Esophagus squamous epithelium (tissue), 5 donors: Measurements from ENCODE around the gene MISP3. TPM values are rescaled to one million over a fixed set of nuclear protein-coding genes. Genes with fewer than 3 reads are reported as not detected.

Experiments
- DNase-seq: peaks from one replicate; lab custom pipeline; 2025; lab: John Stamatoyannopoulos, UW
- H3K27ac ChIP-seq, 4 donors: fragments of 200-600 bp; sonication (generic); one replicate each; pipeline ENCODE4 v1.5.1; 2016 to 2019; ENCODE audit warnings: mild to moderate bottlenecking in 1 of 4
- H3K27me3 ChIP-seq, 4 donors: fragments of 200-600 bp; sonication (generic); 1 replicate in 3 of 4; 2 replicates in 1 of 4; pipeline versions ENCODE4 v1.5.1 to v1.6.0; 2017 to 2021; ENCODE audit warnings: antibody characterized with exemption in 1 of 4
- H3K36me3 ChIP-seq, 3 donors: fragments of 200-600 bp; sonication (generic); one replicate each; pipeline ENCODE4 v1.5.1; 2016 to 2019
- H3K4me1 ChIP-seq, 3 donors: fragments of 200-600 bp; sonication (generic); one replicate each; pipeline ENCODE4 v1.5.1; 2017 to 2019
- H3K4me3 ChIP-seq, 4 donors: fragments of 200-600 bp; sonication (generic); 1 replicate in 3 of 4; 2 replicates in 1 of 4; pipeline ENCODE4 v1.5.1; 2016 to 2019; ENCODE audit warnings: mild to moderate bottlenecking in 2 of 4, moderate library complexity in 1 of 4
- H3K9me3 ChIP-seq, 3 donors: fragments of 200-600 bp; sonication (generic); one replicate each; pipeline ENCODE4 v1.5.1; 2016 to 2019
- CTCF ChIP-seq, 6 experiments: fragments of 450-650 bp in 4 of 6; fragments of 200-600 bp in 2 of 6; sonication (generic) in 2 of 6; IDR thresholded peaks; one replicate each; pipeline ENCODE4 v1.5.1; 2016 to 2019; ENCODE audit warnings: antibody characterized with exemption in 6 of 6, mild to moderate bottlenecking in 4 of 6, moderate library complexity in 4 of 6
- POLR2A ChIP-seq, 4 donors: fragments of 450-650 bp; IDR thresholded peaks; one replicate each; pipeline ENCODE4 v1.6.1; 2017; ENCODE audit warnings: antibody characterized with exemption in 4 of 4, mild to moderate bottlenecking in 4 of 4, moderate library complexity in 3 of 4
- WGBS, 2 donors: methylation state at CpG; one replicate each; pipeline ENCODE4 v1.1.5; 2018; 5-methylcytosine and 5-hydroxymethylcytosine counted together
- intact Hi-C: fragments of 100-400 bp; cut with DNase I; formaldehyde crosslinking; loops from one replicate; pipeline ENCODE4 v1.15.0; 2022
- total RNA-seq, 4 donors: library from RNA; depleted of rRNA; stranded (reverse); fragments of >200 nt; gene quantifications; one replicate each; pipeline ENCODE4 v1.1.0, GENCODE V29; 2016
- donor health status: DM: yes; HTN: yes; CAD: no.

MISP3 gene
- total RNA-seq, 4 donors from 2014 or later = 2.0 to 8.9 (median 4.0) TPM

DNA sequence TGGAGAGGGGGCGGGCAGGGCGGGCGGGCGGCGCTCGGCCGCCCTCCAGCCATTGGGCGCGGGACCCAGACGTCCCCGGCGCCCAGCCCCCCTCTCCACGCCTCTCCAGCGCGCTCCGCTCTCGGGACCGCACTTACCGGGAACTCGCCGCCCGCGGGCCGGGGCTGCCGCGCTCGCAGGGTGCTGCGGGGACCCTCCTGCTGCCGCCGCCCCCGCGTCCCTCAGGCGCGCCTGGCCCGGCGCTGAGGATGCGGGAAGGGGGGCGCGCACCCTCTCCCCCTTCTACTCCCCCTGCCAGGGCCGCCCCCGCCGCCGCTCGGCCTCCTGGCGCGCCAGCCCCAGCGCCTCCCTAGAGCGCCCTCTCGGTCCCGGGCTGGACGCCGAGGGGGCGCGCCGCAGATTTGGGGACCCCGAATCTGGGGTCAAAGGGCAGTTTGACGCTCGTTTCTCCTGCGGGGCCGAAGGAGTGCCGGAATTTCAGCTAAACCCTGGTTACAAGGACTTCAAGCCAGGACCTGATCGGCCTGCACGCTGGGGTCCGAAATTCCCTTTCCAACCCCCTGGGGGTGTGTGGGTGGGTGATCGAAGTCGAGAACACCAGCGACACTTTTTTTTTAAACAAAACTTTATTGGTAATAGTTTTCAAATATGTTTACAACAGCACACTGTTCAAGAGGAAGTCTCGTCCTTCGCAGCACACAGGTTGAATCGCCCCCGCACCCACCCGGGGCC, 18.7 kb downstream of the MISP3 start:
- intact Hi-C loops = no loop called here
- DNase-seq = no peak
- H3K4me1 ChIP-seq = peaks cover 10 to 24% (median 11%) of the 10 kb centered on the region in 3 donors
- TF ChIP-seq POLR2A (IDR thresholded peaks at IDR 0.05) (peak in 2 of 4 donors; percentile 81 to 88), CTCF (IDR thresholded peaks at IDR 0.05) (peak in 1 of 6 experiments; percentile 19)
- peak overlapping the region; percentile 64 to 98 (median 84) for H3K4me3 ChIP-seq
- peaks cover under 1 to 28% (median 5%) of the 10 kb centered on the region in 3 donors for H3K36me3 ChIP-seq
- peak overlapping the region; percentile 88 to 98 (median 92) for H3K27ac ChIP-seq
- 0 to 2% methylated on average over 12 of the region's 72 CpGs for WGBS, 2 donors
- H3K27me3 ChIP-seq = no peaks in the 10 kb centered on the region
- H3K9me3 ChIP-seq = peaks cover 0 to 12% (median 5%) of the 10 kb centered on the region in 3 donors

DNA sequence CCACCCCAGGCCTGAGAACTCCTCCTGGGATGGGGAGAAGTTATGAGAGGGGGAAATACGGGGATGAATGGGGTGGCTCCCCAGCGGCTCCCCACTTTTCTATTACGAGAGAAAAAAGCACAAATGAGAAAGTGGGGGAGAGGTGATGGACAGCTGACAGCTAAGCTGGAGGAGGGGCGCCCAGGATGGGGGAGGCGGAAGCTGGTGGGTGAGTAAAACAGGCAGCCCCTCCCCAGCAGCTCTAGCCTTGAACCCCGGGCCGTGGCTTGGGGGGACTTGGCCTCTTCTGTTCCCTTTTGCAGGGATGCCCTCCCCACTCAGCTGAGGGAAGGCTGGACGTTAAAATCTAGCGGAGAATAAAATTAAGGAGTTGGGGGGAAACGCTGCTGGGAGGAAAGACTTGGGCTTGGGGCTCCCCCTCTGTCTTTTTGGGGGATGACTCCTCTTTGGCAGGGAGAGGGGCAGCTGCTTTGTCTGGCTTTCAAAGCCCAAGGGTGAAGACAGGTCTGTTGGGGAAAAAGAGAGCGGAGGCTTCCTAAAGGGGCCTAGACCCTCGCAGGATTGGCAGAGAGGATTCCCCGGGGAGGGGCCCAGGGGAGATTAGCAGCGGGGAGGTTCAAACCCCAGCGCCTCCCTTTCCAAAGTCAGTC, 19.4 kb downstream of the MISP3 start:
- Histone ChIP-seq H3K36me3 (peaks cover 5 to 29% (median 8%) of the 10 kb centered on the region in 3 donors), H3K27ac (peak overlapping the region; percentile 88 to 98 (median 92)), H3K4me3 (peak overlapping the region; percentile 64 to 98 (median 84)), H3K27me3 (no peaks in the 10 kb centered on the region), H3K4me1 (peaks cover 10 to 24% (median 11%) of the 10 kb centered on the region in 3 donors), H3K9me3 (peaks cover 0 to 12% (median 5%) of the 10 kb centered on the region in 3 donors)
- no peak for TF ChIP-seq CTCF (IDR thresholded peaks at IDR 0.05)
- no peak for TF ChIP-seq POLR2A (IDR thresholded peaks at IDR 0.05)
- 12 to 15% methylated on average over 14 of the region's 15 CpGs for WGBS, 2 donors
- intact Hi-C loops = no loop called here
- no peak for DNase-seq

GRCh38 chr19:14093117-14093823, 20.7 kb downstream of the MISP3 start:
- TF ChIP-seq CTCF (IDR thresholded peaks at IDR 0.05) = no peak
- no peak for TF ChIP-seq POLR2A (IDR thresholded peaks at IDR 0.05)
- H3K27ac ChIP-seq = no peak overlapping the region
- peaks cover 0 to 12% (median 5%) of the 10 kb centered on the region in 3 donors for H3K9me3 ChIP-seq
- H3K27me3 ChIP-seq = no peaks in the 10 kb centered on the region
- intact Hi-C loops = no loop called here
- peaks cover 10 to 24% (median 11%) of the 10 kb centered on the region in 3 donors for H3K4me1 ChIP-seq
- no peak overlapping the region for H3K4me3 ChIP-seq
- no peak for DNase-seq
- H3K36me3 ChIP-seq = peaks cover 2 to 30% (median 9%) of the 10 kb centered on the region in 3 donors
- 92 to 98% methylated on average over 7 to 8 of the region's 9 CpGs for WGBS, 2 donors

DNA sequence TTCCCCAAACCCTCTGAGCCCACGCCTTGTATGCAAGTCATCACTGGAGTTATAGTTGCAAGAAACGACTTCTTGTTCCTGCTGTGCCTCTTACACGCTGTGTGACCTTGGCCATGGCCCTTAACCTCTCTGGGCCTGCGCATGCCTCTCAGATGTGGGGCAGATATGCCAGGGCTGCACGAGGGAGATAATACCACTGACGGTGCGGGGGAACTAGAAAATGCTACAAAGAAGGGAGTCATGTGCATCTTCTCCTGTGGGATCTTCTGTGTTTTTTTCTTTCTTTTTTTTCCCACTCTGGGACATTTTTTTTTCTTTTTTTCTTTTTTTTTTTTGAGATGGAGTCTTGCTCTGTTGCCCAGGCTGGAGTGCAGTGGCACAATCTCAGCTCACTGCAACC, 22.3 kb downstream of the MISP3 start:
- Histone ChIP-seq H3K27ac (no peak overlapping the region), H3K36me3 (peaks cover 0 to 36% (median 9%) of the 10 kb centered on the region in 3 donors), H3K9me3 (peaks cover 0 to 12% (median 5%) of the 10 kb centered on the region in 3 donors), H3K27me3 (no peaks in the 10 kb centered on the region), H3K4me1 (peaks cover 5 to 13% (median 6%) of the 10 kb centered on the region in 3 donors), H3K4me3 (no peak overlapping the region)
- no peak for TF ChIP-seq CTCF (IDR thresholded peaks at IDR 0.05)
- TF ChIP-seq POLR2A (IDR thresholded peaks at IDR 0.05) = no peak
- 81 to 86% methylated on average over 7 of the region's 7 CpGs for WGBS, 2 donors
- no peak for DNase-seq
- intact Hi-C loops = no loop called here
